WTC11 (cell line): ENCODE measurements around the gene CORO1C.

Experiments
- ATF3 ChIP-seq: sonication (generic); formaldehyde crosslinking; conservative IDR thresholded peaks from 2 replicates; pipeline ENCODE4 v1.8.1; 2022; ENCODE audit warnings: mild to moderate bottlenecking, missing genetic modification reagents
- CREB1 ChIP-seq: sonication (generic); formaldehyde crosslinking; IDR thresholded peaks from 2 replicates; pipeline ENCODE4 v1.8.0; 2023; ENCODE audit warnings: mild to moderate bottlenecking, missing genetic modification reagents
- CREM ChIP-seq: sonication (generic); formaldehyde crosslinking; IDR thresholded peaks from 2 replicates; pipeline ENCODE4 v1.8.1; 2022; ENCODE audit warnings: mild to moderate bottlenecking, missing genetic modification reagents, moderate library complexity
- CTCF ChIP-seq: fragments of 200-600 bp; IDR thresholded peaks from 2 replicates; pipeline ENCODE4 v1.8.0; 2022; ENCODE audit warnings: antibody characterized with exemption
- E2F1 ChIP-seq: sonication (generic); formaldehyde crosslinking; IDR thresholded peaks from 2 replicates; pipeline ENCODE4 v1.8.0; 2022; ENCODE audit warnings: mild to moderate bottlenecking, missing genetic modification reagents
- E2F4 ChIP-seq: sonication (generic); formaldehyde crosslinking; IDR thresholded peaks from 2 replicates; pipeline ENCODE4 v1.8.1; 2022; ENCODE audit warnings: low read depth, mild to moderate bottlenecking, moderate library complexity, missing genetic modification reagents, borderline replicate concordance
- ESRRA ChIP-seq: sonication (generic); formaldehyde crosslinking; IDR thresholded peaks from 2 replicates; pipeline ENCODE4 v1.8.1; 2022; ENCODE audit warnings: mild to moderate bottlenecking, missing genetic modification reagents, borderline replicate concordance
- FOXJ3 ChIP-seq: sonication (generic); formaldehyde crosslinking; IDR thresholded peaks from 2 replicates; pipeline ENCODE4 v1.9.0; 2021; ENCODE audit warnings: missing genetic modification reagents, mild to moderate bottlenecking, borderline replicate concordance
- MXD4 ChIP-seq: fragments of 250-450 bp; sonication (Bioruptor Pico); IDR thresholded peaks from 2 replicates; pipeline ENCODE4 v1.8.0; 2021; ENCODE audit warnings: mild to moderate bottlenecking, moderate library complexity, borderline replicate concordance
- USF2 ChIP-seq: sonication (generic); formaldehyde crosslinking; IDR thresholded peaks from 2 replicates; pipeline ENCODE4 v1.8.1; 2023; ENCODE audit warnings: mild to moderate bottlenecking, missing genetic modification reagents, moderate library complexity

GRCh38 chr12:108672054-108672453 is 59.3 kb downstream of the CORO1C start:
- TF ChIP-seq CTCF = no peak
- no peak for TF ChIP-seq E2F4 (CRISPR knock-in tag)
- no peak for TF ChIP-seq CREB1 (CRISPR knock-in tag)
- TF ChIP-seq USF2 = no peak
- no peak for TF ChIP-seq ESRRA (CRISPR knock-in tag)
- TF ChIP-seq CREM (CRISPR knock-in tag) = no peak
- TF ChIP-seq ATF3 (CRISPR knock-in tag) = no peak
- no peak for TF ChIP-seq MXD4
- TF ChIP-seq FOXJ3 (CRISPR knock-in tag) = no peak
- TF ChIP-seq E2F1 (CRISPR knock-in tag) = no peak
